K562 (cell line): ENCODE measurements around the gene RNF11. TPM values are rescaled to one million over a fixed set of nuclear protein-coding genes. Genes with fewer than 3 reads are reported as not detected.
A peak's percentile ranks its signal among the peaks of the same experiment; 100 is the strongest.

Experiments used
- ARNT ChIP-seq, 2 experiments: fragments of 450-650 bp; IDR thresholded peaks; 2 replicates each; pipeline ENCODE4 v1.6.1; 2016; ENCODE audit warnings: mild to moderate bottlenecking in 1 of 2
- CREM ChIP-seq: IDR thresholded peaks from 2 replicates; pipeline ENCODE4 v1.6.1; 2014; ENCODE audit warnings: antibody characterized with exemption, low read depth
- EWSR1 ChIP-seq: fragments of 450-650 bp; IDR thresholded peaks from 2 replicates; pipeline ENCODE4 v1.6.1; 2018; ENCODE audit warnings: borderline replicate concordance, mild to moderate bottlenecking, low read depth, moderate library complexity; ENCODE audit not compliant: partially characterized antibody
- HLTF ChIP-seq: fragments of 450-650 bp; IDR thresholded peaks from 2 replicates; pipeline ENCODE4 v1.6.1; 2016
- NR1H2 ChIP-seq: sonication (generic); formaldehyde crosslinking; IDR thresholded peaks from 2 replicates; pipeline ENCODE4 v1.4.0; 2020; ENCODE audit warnings: mild to moderate bottlenecking, missing genetic modification reagents
- RAD51 ChIP-seq: fragments of 450-650 bp; IDR thresholded peaks from 2 replicates; pipeline ENCODE4 v1.7.1; 2016; ENCODE audit warnings: low read depth, mild to moderate bottlenecking, borderline replicate concordance
- SIN3A ChIP-seq, 2 experiments: fragments of 150-350 bp in 1 of 2; IDR thresholded peaks; 2 replicates each; pipeline ENCODE4 v1.6.1; 2011 to 2016; ENCODE audit warnings: borderline replicate concordance in 2 of 2, low read depth in 2 of 2, low read length in 2 of 2, mild to moderate bottlenecking in 2 of 2, moderate library complexity in 2 of 2; ENCODE audit not compliant: control insufficient read depth in 1 of 2
- TCFL5 ChIP-seq: fragments of 250-450 bp; sonication (Bioruptor Pico); conservative IDR thresholded peaks from 2 replicates; pipeline ENCODE4 v1.6.1; 2021; ENCODE audit warnings: mild to moderate bottlenecking, moderate library complexity, matching md5 sums
- XRCC3 ChIP-seq: fragments of 450-650 bp; IDR thresholded peaks from 2 replicates; pipeline ENCODE4 v1.6.1; 2017; ENCODE audit warnings: mild to moderate bottlenecking, moderate library complexity
- ZNF134 ChIP-seq: fragments of 250-450 bp; sonication (Bioruptor Pico); conservative IDR thresholded peaks from 2 replicates; pipeline ENCODE4 v1.4.0; 2020
- ZNF165 ChIP-seq: fragments of 250-450 bp; sonication (Bioruptor Pico); IDR thresholded peaks from 2 replicates; pipeline ENCODE4 v1.4.0; 2020; ENCODE audit warnings: borderline replicate concordance
- ZNF408 ChIP-seq: fragments of 250-450 bp; sonication (Bioruptor Pico); IDR thresholded peaks from 2 replicates; pipeline ENCODE4 v1.4.0; 2020; ENCODE audit warnings: low read depth, mild to moderate bottlenecking, moderate library complexity
- polyA plus RNA-seq, 8 experiments: library from polyadenylated mRNA; depleted of rRNA in 4 of 8; stranded (reverse) in 5 of 8; unstranded in 3 of 8; fragments of >200 nt; fragmentation: Nextera tagmentation in 2 of 8; fragmentation: Illumina TruSeq in 1 of 8; extraction: Ambion mirVana in 2 of 8; extraction: Trizol in 1 of 8; gene quantifications; 2 replicates each; pipeline versions ENCODE4 v1.2.1 to v1.2.3, GENCODE V29; 2011 to 2014; ENCODE audit warnings: inconsistent platforms in 1 of 8, missing spikeins in 1 of 8
- total RNA-seq, 7 experiments: library from RNA; depleted of rRNA in 6 of 7; stranded (reverse); fragments of >200 nt in 6 of 7; fragmentation: Illumina TruSeq in 2 of 7; extraction: Trizol in 2 of 7; gene quantifications; 2 replicates each; pipeline versions ENCODE4 v1.2.1 to v1.2.3, GENCODE V29; 2011 to 2021; ENCODE audit warnings: low replicate concordance in 1 of 7
- TF ChIP-seq, protein P1 (sequence below): fragments of 250-450 bp; sonication (Bioruptor Pico); IDR thresholded peaks from 2 replicates; pipeline ENCODE4 v1.4.0; 2020; ENCODE audit warnings: mild to moderate bottlenecking, moderate library complexity
- TF ChIP-seq, protein P2 (sequence below): fragments of 250-450 bp; sonication (Bioruptor Pico); IDR thresholded peaks from 2 replicates; pipeline ENCODE4 v1.5.0; 2022; ENCODE audit warnings: mild to moderate bottlenecking
- TF ChIP-seq, protein P3 (sequence below): sonication (generic); formaldehyde crosslinking; IDR thresholded peaks from 2 replicates; pipeline ENCODE4 v1.8.0; 2022; ENCODE audit warnings: mild to moderate bottlenecking, missing genetic modification reagents, borderline replicate concordance
- TF ChIP-seq, protein P4 (sequence below): sonication (generic); formaldehyde crosslinking; IDR thresholded peaks from 2 replicates; pipeline ENCODE4 v1.4.0; 2020; ENCODE audit warnings: mild to moderate bottlenecking, missing genetic modification reagents
- TF ChIP-seq, protein P5 (sequence below): fragments of 450-650 bp; IDR thresholded peaks from 2 replicates; pipeline ENCODE4 v1.6.1; 2014; ENCODE audit warnings: low read depth, mild to moderate bottlenecking, moderate library complexity, borderline replicate concordance

RNF11 gene
- total and polyA plus RNA-seq, 9 of the 15 experiments (the other 6 are each of a cell fraction or from before 2014, with no cell fraction given): 5.7 to 34.3 (median 23.1) TPM

DNA sequence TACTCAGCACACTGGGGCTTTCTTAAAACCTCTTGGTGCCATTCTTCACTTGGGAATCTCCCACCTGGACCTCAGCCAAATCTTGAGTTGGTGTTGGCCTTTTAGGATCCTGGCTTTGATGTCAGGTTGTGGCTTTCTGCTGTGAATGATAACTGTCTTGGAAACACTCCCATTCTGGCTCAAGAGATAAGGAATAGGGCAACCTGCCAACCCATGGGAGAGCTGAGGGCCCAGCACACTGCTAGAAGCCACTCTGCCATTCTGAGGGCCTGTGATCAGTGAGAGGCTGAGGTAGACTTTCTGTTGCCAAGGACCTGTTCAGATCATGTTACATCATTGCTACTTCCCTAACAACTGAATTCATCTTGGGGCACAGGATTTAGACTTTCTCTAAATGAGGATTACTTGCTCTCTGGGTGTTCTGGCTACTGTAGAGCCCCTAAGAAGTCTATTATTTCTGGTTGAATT, 48.4 kb downstream of the RNF11 start (continued):
- TF ChIP-seq, protein P1, sequence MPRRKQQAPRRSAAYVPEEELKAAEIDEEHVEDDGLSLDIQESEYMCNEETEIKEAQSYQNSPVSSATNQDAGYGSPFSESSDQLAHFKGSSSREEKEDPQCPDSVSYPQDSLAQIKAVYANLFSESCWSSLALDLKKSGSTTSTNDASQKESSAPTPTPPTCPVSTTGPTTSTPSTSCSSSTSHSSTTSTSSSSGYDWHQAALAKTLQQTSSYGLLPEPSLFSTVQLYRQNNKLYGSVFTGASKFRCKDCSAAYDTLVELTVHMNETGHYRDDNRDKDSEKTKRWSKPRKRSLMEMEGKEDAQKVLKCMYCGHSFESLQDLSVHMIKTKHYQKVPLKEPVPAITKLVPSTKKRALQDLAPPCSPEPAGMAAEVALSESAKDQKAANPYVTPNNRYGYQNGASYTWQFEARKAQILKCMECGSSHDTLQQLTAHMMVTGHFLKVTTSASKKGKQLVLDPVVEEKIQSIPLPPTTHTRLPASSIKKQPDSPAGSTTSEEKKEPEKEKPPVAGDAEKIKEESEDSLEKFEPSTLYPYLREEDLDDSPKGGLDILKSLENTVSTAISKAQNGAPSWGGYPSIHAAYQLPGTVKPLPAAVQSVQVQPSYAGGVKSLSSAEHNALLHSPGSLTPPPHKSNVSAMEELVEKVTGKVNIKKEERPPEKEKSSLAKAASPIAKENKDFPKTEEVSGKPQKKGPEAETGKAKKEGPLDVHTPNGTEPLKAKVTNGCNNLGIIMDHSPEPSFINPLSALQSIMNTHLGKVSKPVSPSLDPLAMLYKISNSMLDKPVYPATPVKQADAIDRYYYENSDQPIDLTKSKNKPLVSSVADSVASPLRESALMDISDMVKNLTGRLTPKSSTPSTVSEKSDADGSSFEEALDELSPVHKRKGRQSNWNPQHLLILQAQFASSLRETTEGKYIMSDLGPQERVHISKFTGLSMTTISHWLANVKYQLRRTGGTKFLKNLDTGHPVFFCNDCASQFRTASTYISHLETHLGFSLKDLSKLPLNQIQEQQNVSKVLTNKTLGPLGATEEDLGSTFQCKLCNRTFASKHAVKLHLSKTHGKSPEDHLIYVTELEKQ (CRISPR knock-in tag): no peak
- no peak for TF ChIP-seq EWSR1
- TF ChIP-seq, protein P2, sequence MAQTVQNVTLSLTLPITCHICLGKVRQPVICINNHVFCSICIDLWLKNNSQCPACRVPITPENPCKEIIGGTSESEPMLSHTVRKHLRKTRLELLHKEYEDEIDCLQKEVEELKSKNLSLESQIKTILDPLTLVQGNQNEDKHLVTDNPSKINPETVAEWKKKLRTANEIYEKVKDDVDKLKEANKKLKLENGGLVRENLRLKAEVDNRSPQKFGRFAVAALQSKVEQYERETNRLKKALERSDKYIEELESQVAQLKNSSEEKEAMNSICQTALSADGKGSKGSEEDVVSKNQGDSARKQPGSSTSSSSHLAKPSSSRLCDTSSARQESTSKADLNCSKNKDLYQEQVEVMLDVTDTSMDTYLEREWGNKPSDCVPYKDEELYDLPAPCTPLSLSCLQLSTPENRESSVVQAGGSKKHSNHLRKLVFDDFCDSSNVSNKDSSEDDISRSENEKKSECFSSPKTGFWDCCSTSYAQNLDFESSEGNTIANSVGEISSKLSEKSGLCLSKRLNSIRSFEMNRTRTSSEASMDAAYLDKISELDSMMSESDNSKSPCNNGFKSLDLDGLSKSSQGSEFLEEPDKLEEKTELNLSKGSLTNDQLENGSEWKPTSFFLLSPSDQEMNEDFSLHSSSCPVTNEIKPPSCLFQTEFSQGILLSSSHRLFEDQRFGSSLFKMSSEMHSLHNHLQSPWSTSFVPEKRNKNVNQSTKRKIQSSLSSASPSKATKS (CRISPR knock-in tag): no peak
- TF ChIP-seq, protein P3, sequence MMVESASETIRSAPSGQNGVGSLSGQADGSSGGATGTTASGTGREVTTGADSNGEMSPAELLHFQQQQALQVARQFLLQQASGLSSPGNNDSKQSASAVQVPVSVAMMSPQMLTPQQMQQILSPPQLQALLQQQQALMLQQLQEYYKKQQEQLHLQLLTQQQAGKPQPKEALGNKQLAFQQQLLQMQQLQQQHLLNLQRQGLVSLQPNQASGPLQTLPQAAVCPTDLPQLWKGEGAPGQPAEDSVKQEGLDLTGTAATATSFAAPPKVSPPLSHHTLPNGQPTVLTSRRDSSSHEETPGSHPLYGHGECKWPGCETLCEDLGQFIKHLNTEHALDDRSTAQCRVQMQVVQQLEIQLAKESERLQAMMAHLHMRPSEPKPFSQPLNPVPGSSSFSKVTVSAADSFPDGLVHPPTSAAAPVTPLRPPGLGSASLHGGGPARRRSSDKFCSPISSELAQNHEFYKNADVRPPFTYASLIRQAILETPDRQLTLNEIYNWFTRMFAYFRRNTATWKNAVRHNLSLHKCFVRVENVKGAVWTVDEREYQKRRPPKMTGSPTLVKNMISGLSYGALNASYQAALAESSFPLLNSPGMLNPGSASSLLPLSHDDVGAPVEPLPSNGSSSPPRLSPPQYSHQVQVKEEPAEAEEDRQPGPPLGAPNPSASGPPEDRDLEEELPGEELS: no peak
- TF ChIP-seq SIN3A (IDR thresholded peaks at IDR 0.05; ENCODE audit: borderline replicate concordance in 2 of 2, control insufficient read depth in 1 of 2, low read depth in 2 of 2, low read length in 2 of 2): no peak
- TF ChIP-seq CREM: peak; percentile 83
- no peak for TF ChIP-seq ZNF165 (CRISPR knock-in tag)
- TF ChIP-seq TCFL5: no peak
- TF ChIP-seq, protein P4, sequence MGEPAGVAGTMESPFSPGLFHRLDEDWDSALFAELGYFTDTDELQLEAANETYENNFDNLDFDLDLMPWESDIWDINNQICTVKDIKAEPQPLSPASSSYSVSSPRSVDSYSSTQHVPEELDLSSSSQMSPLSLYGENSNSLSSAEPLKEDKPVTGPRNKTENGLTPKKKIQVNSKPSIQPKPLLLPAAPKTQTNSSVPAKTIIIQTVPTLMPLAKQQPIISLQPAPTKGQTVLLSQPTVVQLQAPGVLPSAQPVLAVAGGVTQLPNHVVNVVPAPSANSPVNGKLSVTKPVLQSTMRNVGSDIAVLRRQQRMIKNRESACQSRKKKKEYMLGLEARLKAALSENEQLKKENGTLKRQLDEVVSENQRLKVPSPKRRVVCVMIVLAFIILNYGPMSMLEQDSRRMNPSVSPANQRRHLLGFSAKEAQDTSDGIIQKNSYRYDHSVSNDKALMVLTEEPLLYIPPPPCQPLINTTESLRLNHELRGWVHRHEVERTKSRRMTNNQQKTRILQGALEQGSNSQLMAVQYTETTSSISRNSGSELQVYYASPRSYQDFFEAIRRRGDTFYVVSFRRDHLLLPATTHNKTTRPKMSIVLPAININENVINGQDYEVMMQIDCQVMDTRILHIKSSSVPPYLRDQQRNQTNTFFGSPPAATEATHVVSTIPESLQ (CRISPR knock-in tag): no peak
- 0 out of 2 replicates have a peak, but pooled peaks have one; percentile 27 for TF ChIP-seq ZNF134 (CRISPR knock-in tag)
- peak; percentile 77 to 95; a peak in 3 of 4 replicates for TF ChIP-seq ARNT (IDR thresholded peaks at IDR 0.05)
- TF ChIP-seq, protein P5, sequence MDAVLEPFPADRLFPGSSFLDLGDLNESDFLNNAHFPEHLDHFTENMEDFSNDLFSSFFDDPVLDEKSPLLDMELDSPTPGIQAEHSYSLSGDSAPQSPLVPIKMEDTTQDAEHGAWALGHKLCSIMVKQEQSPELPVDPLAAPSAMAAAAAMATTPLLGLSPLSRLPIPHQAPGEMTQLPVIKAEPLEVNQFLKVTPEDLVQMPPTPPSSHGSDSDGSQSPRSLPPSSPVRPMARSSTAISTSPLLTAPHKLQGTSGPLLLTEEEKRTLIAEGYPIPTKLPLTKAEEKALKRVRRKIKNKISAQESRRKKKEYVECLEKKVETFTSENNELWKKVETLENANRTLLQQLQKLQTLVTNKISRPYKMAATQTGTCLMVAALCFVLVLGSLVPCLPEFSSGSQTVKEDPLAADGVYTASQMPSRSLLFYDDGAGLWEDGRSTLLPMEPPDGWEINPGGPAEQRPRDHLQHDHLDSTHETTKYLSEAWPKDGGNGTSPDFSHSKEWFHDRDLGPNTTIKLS: peak; percentile 51; the same call in 1 of the 2 replicates
- TF ChIP-seq RAD51: peak; percentile 47; the same call in 1 of the 2 replicates
- no peak for TF ChIP-seq ZNF408 (CRISPR knock-in tag)
- TF ChIP-seq XRCC3: no peak
- TF ChIP-seq NR1H2 (CRISPR knock-in tag): no peak
- TF ChIP-seq HLTF: peak; percentile 61; the same call in 1 of the 2 replicates
